ENCODE data around the gene HMGB1.
"Not testable (repeated sequence)": the region's sequence is repeated elsewhere in the genome, so short reads cannot be mapped to it uniquely, and the experiment has no call there.

HMGB1 gene

DNA sequence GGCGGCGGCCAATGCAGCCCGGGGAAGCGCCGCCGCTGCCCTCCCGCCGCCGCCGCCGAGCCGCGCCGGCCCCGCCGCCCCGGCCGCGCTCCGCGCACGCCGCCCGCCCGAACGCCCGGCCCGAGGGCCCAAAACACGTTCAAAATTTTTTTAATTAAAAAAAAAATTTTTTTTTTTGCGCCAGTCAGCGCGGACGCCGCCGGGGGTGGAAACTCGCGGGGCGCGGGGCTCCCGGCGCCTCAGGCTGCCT lies 468 bp downstream of the HMGB1 start:
- peak; percentile 34 for DNase-seq

DNA sequence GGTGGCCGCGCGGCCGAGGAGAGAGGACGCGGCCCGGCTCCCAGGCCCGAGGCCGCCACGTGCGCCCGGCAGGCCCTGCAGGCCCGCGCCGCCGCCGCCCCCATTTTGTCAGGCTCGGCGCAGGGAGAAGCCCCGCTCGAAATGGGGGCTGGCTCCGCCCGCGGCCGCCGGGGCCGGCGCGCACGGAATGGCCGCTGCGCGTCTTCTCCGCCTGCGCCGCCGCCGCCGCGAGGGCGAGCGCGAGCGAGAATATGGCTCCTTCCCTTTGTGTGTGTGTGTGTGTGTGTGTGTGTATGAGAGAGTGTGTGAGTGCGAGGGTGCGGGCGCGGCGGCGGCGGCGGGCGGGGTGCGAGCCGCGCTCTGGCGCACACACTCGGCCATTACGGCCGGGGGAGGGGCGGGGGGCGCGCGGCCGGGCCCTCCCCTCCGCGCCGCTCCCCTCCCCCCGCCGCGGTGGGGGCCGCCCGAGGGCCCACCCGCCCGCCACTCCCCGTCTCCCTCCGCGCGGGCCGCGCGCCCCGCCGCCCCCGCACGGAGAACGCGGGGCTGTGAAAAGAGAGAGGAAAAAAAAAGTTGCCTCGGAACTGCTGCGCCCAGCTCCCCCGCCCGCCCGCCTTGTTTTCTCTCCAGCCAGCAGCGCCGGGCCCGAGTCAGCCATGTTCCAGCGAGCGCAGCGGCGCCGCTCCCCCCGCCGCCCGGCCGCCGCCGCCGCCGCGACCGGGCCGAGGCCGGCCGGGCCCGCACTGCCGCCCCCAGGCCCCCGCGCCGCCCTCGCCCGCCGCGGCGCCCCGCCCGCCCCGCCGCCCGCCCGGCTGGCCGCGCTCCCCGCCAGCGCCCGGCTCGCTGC lies 1.0 kb downstream of the HMGB1 start:
- peak; percentile 70 for DNase-seq

DNA sequence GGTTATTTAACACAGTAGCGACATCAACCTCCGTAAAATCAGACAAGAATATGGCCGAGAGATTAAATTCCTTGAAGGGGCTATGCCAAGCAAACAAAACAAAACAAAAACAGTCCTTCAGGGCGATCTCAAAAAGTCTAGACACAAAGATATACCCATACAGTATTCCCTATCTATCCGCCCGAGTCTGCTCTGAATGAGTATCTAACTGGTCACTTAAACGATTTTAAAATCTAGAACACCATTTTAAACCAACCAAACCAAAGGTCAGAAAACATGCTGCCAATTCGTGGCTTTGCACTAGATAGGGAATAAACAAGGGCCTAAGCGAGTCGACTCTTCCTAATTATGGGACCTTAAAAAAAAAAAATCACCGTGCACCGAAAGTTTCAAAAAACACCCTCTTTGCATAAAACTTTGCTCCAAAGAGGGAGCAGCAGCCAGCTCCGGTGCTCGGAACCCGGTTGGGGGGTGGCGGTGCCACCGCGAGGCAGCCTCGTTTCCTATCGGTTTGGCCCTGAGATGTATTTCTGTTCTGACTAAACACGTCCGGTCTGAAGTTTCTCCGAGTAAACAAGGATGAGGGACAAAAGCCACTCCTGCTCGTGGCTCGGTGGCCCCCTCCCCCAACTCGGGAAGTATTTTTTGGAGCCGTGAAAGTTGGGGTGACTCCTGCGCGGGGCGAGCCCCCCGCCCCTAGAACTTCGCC lies 1.8 kb downstream of the HMGB1 start:
- DNase-seq: peak; percentile 42

- not testable (repeated sequence) for DNase-seq
These were observed 4.3 kb downstream of the HMGB1 start for GRCh38 chr13:30461279-30462066.

- DNase-seq: no peak
These were observed 8.3 kb downstream of the HMGB1 start for GRCh38 chr13:30457306-30457891.

- DNase-seq: no peak
These were observed 9.4 kb downstream of the HMGB1 start for GRCh38 chr13:30456290-30456689.

- DNase-seq: no peak
These were observed 10.7 kb downstream of the HMGB1 start for GRCh38 chr13:30454991-30455390.

DNA sequence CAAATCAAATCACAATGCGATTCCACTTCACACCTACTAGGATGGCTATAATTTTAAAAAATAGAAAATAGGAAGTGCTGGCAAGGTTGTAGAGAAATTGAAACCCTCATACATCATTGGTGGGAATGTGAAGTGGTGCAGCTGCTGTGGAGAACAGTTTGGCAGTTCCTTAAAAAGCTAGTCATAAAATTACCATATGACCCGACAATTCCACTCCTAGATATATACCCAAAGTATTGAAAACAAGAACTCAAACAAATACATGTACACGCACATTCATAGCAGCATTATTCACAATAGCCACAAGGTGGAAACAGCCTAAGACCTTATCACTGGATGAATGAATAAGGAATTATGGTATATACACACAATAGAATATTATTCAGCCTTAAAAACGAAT lies 12.0 kb downstream of the HMGB1 start:
- DNase-seq: no peak

DNA sequence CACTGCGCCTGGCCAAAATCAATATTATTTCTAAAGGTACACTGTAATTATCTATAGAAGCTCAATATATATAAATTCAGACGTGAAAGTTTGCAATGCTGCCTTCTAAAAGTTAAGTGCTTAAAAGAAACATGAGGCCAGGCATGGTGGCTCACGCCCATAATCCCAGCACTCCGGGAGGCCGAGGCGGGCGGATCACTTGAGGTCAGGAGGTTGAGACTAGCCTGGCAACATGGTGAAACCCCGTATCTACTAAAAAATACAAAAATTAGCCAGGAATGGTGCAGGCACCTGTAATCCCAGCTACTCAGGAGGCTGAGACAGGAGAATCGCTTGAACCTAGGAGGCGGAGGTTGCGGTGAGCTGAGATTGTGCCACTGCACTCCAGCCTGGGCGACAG lies 14.3 kb downstream of the HMGB1 start:
- not testable (repeated sequence) for DNase-seq

DNA sequence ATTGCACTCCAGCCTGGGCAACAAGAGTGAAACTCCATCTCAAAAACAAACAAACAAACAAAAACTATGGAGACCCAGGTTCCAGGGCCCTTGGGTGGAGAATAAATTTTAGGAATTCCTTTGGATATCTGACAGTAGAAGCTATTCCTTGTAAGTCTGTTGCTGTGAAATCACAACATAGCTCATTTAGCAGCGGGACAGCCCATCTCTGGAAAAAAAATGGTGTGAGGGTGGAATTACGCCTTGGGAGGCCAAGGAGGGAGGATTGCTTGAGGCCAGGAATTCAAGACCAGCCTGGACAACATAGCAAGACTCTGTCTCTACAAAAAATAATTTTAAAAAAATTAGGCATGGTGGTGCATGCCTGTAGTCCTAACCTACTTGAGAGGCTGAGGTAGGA lies 15.7 kb downstream of the HMGB1 start:
- DNase-seq: no peak

DNA sequence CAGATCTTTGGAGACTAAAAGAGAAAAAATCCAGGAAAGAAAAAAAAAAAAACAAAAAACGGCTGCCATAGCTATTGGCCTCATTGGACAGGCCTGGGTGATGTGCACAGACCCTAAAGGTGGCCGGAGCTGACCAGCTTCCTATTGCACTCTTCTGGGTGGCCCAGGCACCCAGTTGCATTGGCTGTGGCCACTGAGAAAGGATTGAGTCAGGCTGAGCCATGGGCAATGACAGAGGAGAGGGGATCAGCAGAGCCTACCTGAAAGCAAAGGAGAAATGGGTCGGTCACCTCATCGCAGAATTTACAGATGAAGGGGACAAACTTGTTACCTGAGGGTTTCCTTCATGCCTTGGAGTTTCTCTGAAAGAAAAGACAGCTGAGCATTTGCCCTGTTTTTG lies 17.3 kb downstream of the HMGB1 start:
- no peak for DNase-seq

- DNase-seq: no peak
These were observed 19.6 kb downstream of the HMGB1 start for GRCh38 chr13:30446126-30446500.

- no peak for DNase-seq
These were observed 21.8 kb downstream of the HMGB1 start for GRCh38 chr13:30443957-30444404.

GRCh38 chr13:30443491-30443890 lies 22.2 kb downstream of the HMGB1 start:
- not testable (repeated sequence) for DNase-seq

DNA sequence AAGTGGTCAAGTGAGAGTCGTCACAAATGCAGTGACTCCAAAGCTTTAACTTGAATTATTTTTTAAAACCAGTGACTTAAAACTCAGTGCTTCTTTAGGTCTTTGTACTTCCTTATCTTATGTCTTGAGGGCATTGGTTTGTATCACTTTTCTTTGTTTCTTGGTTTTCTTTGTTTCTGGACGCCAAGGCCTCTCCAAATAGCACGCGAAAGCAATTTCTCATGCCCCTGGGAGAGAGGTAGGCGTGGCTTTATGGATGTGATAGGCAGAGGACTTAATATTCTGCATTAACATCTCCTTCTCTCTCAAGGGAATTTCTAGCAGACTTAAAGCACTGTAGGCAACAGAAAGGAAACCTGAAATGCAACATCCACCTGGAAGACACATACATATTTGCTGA lies 22.8 kb downstream of the HMGB1 start:
- DNase-seq: no peak

GRCh38 chr13:30440910-30441703 lies 24.6 kb downstream of the HMGB1 start:
- no peak for DNase-seq

DNA sequence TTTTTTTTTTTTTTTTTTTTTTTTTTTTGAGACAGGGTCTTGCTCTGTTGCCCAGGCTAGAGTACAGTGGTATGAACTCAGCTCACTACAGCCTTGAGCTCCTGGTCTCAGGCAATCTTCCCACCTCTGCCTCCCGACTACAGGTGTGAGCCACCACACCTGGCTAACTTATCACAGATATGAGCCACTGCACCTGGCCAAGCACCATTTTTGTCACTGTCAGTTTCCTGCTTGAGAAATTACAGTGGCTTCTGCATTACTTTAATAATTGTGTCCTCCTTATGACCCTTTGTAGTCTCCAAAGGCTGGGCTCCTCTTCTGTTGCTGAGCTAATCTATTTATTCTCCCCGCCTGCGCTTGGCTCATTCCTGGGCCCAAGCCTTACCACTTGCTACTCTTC lies 27.4 kb downstream of the HMGB1 start:
- no peak for DNase-seq

GRCh38 chr13:30437177-30437576 lies 28.6 kb downstream of the HMGB1 start:
- no peak for DNase-seq

- no peak for DNase-seq
These were observed 29.8 kb downstream of the HMGB1 start for GRCh38 chr13:30435911-30436451.

DNA sequence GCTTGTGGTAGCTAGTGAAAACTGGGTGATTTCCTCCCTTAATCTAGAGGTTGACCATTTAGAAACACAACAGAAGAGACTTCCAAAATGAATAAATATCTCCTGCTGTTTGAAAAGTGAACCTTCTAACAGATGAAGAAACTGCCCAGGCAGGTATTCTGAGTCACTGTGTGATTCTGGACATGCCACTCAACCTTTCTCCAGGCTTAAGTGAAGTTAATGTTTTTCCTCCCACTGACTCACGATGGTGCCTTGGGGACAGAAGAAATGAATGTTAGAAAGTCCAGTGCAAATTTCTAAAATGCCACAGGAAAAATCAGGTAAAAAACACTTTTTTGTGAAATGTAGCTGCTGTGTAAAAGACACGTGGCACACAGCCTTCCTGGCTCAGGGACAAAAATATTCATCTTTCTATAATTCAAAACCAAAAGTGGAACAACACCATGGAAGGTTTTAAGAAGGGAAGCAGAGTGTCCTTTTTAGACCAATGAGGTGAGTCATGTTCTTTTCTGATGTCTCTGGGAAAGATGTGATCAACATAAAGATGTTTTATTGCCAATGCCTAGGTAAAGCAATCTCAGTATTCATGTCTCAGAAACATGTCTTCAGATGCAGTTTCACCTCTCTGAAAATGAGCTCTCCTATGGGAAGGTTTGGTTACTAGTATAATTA lies 34.3 kb downstream of the HMGB1 start:
- no peak for DNase-seq

All from effector CD8-positive, alpha-beta T cell (primary cell).